Measurements from ENCODE around the gene PGLYRP4.
"Not testable (repeated sequence)": the region's sequence is repeated elsewhere in the genome, so short reads cannot be mapped to it uniquely, and the experiment has no call there.

PGLYRP4 gene

GRCh38 chr1:153337980-153338853 is 10.4 kb downstream of the PGLYRP4 start:
- no peak for DNase-seq (ENCODE audit: low read depth)
- TF ChIP-seq, protein P1, sequence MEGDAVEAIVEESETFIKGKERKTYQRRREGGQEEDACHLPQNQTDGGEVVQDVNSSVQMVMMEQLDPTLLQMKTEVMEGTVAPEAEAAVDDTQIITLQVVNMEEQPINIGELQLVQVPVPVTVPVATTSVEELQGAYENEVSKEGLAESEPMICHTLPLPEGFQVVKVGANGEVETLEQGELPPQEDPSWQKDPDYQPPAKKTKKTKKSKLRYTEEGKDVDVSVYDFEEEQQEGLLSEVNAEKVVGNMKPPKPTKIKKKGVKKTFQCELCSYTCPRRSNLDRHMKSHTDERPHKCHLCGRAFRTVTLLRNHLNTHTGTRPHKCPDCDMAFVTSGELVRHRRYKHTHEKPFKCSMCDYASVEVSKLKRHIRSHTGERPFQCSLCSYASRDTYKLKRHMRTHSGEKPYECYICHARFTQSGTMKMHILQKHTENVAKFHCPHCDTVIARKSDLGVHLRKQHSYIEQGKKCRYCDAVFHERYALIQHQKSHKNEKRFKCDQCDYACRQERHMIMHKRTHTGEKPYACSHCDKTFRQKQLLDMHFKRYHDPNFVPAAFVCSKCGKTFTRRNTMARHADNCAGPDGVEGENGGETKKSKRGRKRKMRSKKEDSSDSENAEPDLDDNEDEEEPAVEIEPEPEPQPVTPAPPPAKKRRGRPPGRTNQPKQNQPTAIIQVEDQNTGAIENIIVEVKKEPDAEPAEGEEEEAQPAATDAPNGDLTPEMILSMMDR (conservative IDR thresholded peaks at IDR 0.05; ENCODE audit: low read length) = no peak
- H3K4me3 ChIP-seq (ENCODE audit: low read length) = no peak overlapping the region

DNA sequence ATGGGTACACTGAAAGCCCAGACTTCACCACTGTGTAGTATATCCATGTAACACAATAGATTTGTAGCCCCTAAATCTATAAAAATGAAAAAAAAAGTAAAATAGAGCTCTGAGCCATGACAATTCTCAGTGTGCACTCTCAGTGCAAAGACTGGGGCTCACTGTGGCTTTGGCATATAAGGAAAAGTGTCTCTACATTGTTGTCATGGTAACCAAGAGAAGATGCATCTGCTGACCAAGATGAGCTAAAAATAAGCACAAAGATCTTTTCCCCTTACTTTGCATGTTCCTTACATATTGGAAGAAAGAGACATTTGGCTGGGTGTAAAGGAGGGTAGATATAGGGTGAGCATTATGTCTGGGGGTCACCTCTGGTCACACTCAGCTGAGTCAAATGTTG is 12.0 kb downstream of the PGLYRP4 start:
- no peak overlapping the region for H3K4me3 ChIP-seq (ENCODE audit: low read length)
- no peak for DNase-seq (ENCODE audit: low read depth)
- TF ChIP-seq, protein P1 (conservative IDR thresholded peaks at IDR 0.05; ENCODE audit: low read length) = no peak

GRCh38 chr1:153333902-153334301 is 14.7 kb downstream of the PGLYRP4 start:
- H3K4me3 ChIP-seq (ENCODE audit: low read length) = no peak overlapping the region
- TF ChIP-seq, protein P1 (conservative IDR thresholded peaks at IDR 0.05; ENCODE audit: low read length) = no peak
- DNase-seq (ENCODE audit: low read depth) = no peak

DNA sequence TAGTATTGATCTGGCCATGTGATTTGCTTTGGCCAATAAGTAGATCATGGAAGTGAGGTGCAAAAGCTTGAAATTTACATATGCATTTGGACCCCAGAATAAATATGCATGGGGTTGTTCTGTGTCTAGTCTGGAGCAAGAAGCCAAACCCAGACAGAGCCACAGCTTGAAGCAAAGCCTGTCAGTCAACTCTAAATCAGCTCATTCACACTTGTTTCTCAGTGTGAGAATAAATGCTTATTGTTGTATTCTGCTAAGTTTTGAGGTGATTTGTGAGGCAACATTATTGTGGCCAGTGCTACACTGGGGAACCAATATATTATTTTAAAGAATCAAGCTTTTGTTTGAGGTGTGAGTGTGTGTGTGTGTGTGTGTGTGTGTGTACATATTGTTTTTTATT is 23.7 kb downstream of the PGLYRP4 start:
- DNase-seq (ENCODE audit: low read depth) = no peak
- no peak overlapping the region for H3K4me3 ChIP-seq (ENCODE audit: low read length)
- TF ChIP-seq, protein P1 (conservative IDR thresholded peaks at IDR 0.05; ENCODE audit: low read length) = no peak

DNA sequence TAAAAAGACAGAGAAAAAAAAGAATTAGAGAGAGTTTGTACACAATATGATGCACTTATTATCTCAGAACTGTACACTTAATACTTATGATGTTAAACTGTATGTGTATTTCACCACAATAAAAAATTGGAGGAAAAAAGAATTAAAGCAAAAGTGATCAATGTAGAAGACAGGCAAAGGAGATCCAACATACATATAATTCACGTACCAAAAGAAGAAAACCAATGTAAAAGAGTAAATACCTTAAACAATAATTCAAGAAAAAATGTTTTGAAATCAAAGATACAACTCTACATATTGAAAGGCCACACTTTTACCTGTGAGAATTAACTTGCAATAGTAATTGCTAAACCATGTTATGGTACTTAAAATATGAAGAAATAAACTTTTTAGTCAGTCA is 26.1 kb downstream of the PGLYRP4 start:
- no peak overlapping the region for H3K4me3 ChIP-seq (ENCODE audit: low read length)
- DNase-seq (ENCODE audit: low read depth) = no peak
- TF ChIP-seq, protein P1 (conservative IDR thresholded peaks at IDR 0.05; ENCODE audit: low read length) = no peak

- H3K4me3 ChIP-seq (ENCODE audit: low read length); DNase-seq (ENCODE audit: low read depth): not testable (repeated sequence)
Observed at GRCh38 chr1:153318145-153318544, 30.5 kb downstream of the PGLYRP4 start.

DNA sequence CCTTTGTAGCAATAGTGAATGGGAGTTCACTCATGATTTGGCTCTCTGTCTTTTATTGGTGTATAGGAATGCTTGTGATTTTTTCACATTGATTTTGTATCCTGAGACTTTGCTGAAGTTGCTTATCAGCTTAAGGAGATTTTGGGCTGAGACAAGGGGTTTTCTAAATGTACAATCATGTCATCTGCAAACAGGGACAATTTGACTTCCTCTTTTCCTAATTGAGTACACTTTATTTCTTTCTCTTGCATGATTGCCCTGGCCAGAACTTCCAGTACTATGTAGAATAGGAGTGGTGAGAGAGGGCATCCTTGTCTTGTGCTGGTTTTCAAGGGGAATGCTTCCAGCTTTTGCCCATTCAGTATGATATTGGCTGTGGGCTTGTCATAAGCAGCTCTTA is 32.6 kb downstream of the PGLYRP4 start:
- H3K4me3 ChIP-seq (ENCODE audit: low read length); DNase-seq (ENCODE audit: low read depth): not testable (repeated sequence)

DNA sequence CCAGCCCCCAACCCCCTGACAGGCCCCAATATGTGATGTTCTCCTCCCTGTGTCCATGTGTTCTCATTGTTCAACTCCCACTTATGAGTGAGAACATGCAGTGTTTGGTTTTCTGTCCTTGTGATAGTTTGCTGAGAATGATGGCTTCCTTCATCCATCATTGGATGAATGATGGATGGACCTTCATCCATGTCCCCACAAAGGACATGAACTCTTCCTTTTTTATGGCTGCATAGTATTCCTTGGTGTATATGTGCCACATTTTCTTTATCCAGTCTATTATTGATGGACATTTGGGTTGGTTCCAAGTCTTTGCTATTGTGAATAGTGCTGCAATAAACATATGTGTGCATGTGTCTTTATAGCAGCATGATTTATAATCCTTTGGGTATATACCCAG is 34.3 kb downstream of the PGLYRP4 start:
- not testable (repeated sequence) for DNase-seq (ENCODE audit: low read depth); H3K4me3 ChIP-seq (ENCODE audit: low read length)

DNA sequence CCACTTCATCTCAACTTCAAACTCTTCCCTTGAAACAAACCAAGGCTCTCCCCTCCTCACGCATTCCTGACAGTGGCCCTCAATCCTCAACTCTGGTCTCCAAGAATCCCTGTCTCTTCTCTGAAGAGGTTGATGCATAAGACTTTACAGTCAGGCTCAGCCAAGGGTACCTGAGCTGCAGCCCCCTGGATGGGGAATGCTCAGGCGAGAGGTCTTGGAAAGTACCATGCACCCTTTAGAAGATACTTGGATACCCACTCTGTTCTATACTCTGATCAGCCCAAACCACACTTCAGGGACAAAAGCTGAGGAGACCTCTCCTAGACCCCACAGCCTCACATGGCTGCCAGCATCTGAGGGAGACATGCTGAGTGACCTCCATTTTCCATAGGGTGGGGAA is 35.4 kb downstream of the PGLYRP4 start:
- no peak for DNase-seq (ENCODE audit: low read depth)
- TF ChIP-seq, protein P1 (conservative IDR thresholded peaks at IDR 0.05; ENCODE audit: low read length) = no peak
- no peak overlapping the region for H3K4me3 ChIP-seq (ENCODE audit: low read length)
